Neural cell (in vitro differentiated cells): ENCODE data around the gene SMO. TPM values are rescaled to one million over a fixed set of nuclear protein-coding genes. Genes with fewer than 3 reads are reported as not detected.

Source experiments
- H2AFZ ChIP-seq: fragments of 200-600, 300-800 bp; sonication (generic), shearing (Covaris generic); 2 replicates; pipeline ENCODE4 v1.6.0; 2014; ENCODE audit warnings: low read depth, mild to moderate bottlenecking, antibody characterized with exemption, low read length, moderate library complexity
- H3F3A ChIP-seq: fragments of 200-600 bp; shearing (Covaris generic); 2 replicates; pipeline ENCODE4 v1.6.1; 2016; ENCODE audit warnings: mild to moderate bottlenecking, moderate library complexity, mixed read lengths, antibody characterized with exemption, low read length; ENCODE audit not compliant: insufficient read depth, poor library complexity, severe bottlenecking
- H3K27ac ChIP-seq: fragments of 200-600, 300-800 bp; sonication (generic), shearing (Covaris generic); 2 replicates; pipeline ENCODE4 v1.5.1; 2014; ENCODE audit warnings: mild to moderate bottlenecking, low read length, moderate library complexity
- H3K27me3 ChIP-seq: fragments of 300-800, 200-600 bp; sonication (generic), shearing (Covaris generic); 2 replicates; pipeline ENCODE4 v1.6.0; 2014; ENCODE audit warnings: mild to moderate bottlenecking, low read depth, low read length, moderate library complexity; ENCODE audit not compliant: insufficient read depth
- H3K36me3 ChIP-seq: fragments of 300-800, 200-600 bp; sonication (generic), shearing (Covaris generic); 2 replicates; pipeline ENCODE4 v1.5.1; 2014; ENCODE audit warnings: mild to moderate bottlenecking, antibody characterized with exemption, low read length, moderate library complexity; ENCODE audit not compliant: insufficient read depth
- H3K4me2 ChIP-seq: fragments of 300-800, 200-600 bp; sonication (generic), shearing (Covaris generic); 2 replicates; pipeline ENCODE4 v1.6.0; 2014; ENCODE audit warnings: mild to moderate bottlenecking, low read length
- H3K4me3 ChIP-seq: fragments of 300-800, 200-600 bp; sonication (generic), shearing (Covaris generic); 2 replicates; pipeline ENCODE4 v1.5.1; 2014; ENCODE audit warnings: mild to moderate bottlenecking, low read length, moderate library complexity
- H3K79me2 ChIP-seq: fragments of 200-600 bp; shearing (Covaris generic); replicated peaks from 2 replicates; pipeline ENCODE4 v1.6.0; 2014; ENCODE audit warnings: mild to moderate bottlenecking, low read length, moderate library complexity; ENCODE audit not compliant: insufficient read depth
- H3K9ac ChIP-seq: fragments of 300-800, 200-600 bp; sonication (generic), shearing (Covaris generic); 2 replicates; pipeline ENCODE4 v1.6.1; 2016; ENCODE audit warnings: mild to moderate bottlenecking, low read length, mixed read lengths
- H3K9me2 ChIP-seq: fragments of 200-600 bp; shearing (Covaris generic); 2 replicates; pipeline ENCODE4 v1.6.1; 2016; ENCODE audit warnings: mild to moderate bottlenecking, low read length, mixed read lengths; ENCODE audit not compliant: insufficient read depth
- H3K9me3 ChIP-seq: fragments of 200-600, 300-800 bp; sonication (generic), shearing (Covaris generic); 2 replicates; pipeline ENCODE4 v1.6.1; 2016; ENCODE audit warnings: mild to moderate bottlenecking, mixed run types, low read length, moderate library complexity, mixed read lengths
- H4K20me1 ChIP-seq: fragments of 200-600 bp; shearing (Covaris generic); 2 replicates; pipeline ENCODE4 v1.6.1; 2016; ENCODE audit warnings: mild to moderate bottlenecking, mixed run types; ENCODE audit not compliant: insufficient read depth
- EP300 ChIP-seq: fragments of 450-650 bp; conservative IDR thresholded peaks from 2 replicates; pipeline ENCODE4 v1.6.1; 2014; ENCODE audit warnings: antibody characterized with exemption, mild to moderate bottlenecking, moderate library complexity; ENCODE audit not compliant: poor library complexity, severe bottlenecking
- EZH2 ChIP-seq: fragments of 200-600, 300-800 bp; shearing (Covaris generic), sonication (generic); IDR thresholded peaks from 2 replicates; pipeline ENCODE4 v1.6.1; 2014; ENCODE audit warnings: antibody characterized with exemption, low read length, borderline replicate concordance, mild to moderate bottlenecking; ENCODE audit not compliant: insufficient read depth, poor library complexity, severe bottlenecking
- MXI1 ChIP-seq: fragments of 450-650 bp; conservative IDR thresholded peaks from 2 replicates; pipeline ENCODE4 v1.6.1; 2014; ENCODE audit warnings: antibody characterized with exemption, mild to moderate bottlenecking; ENCODE audit not compliant: poor library complexity, severe bottlenecking
- POLR2AphosphoS5 ChIP-seq: IDR thresholded peaks from 2 replicates; pipeline ENCODE4 v1.6.1; 2012
- RAD21 ChIP-seq: fragments of 450-650 bp; conservative IDR thresholded peaks from 2 replicates; pipeline ENCODE4 v1.6.1; 2014; ENCODE audit warnings: antibody characterized with exemption, mild to moderate bottlenecking, moderate library complexity
- SMC3 ChIP-seq: fragments of 450-650 bp; conservative IDR thresholded peaks from 2 replicates; pipeline ENCODE4 v1.6.1; 2014; ENCODE audit warnings: antibody characterized with exemption, mild to moderate bottlenecking, moderate library complexity; ENCODE audit not compliant: poor library complexity
- TAF1 ChIP-seq: IDR thresholded peaks from 2 replicates; pipeline ENCODE4 v1.6.1; 2012; ENCODE audit warnings: low read depth
- polyA plus RNA-seq: library from polyadenylated mRNA; depleted of rRNA; stranded (reverse); fragments of >200 nt; gene quantifications from 2 replicates; pipeline ENCODE4 v1.2.3, GENCODE V29; 2014
- TF ChIP-seq, protein P1 (sequence below): fragments of 450-650 bp; IDR thresholded peaks from 2 replicates; pipeline ENCODE4 v1.5.1; 2014; ENCODE audit warnings: antibody characterized with exemption, mild to moderate bottlenecking, moderate library complexity; ENCODE audit not compliant: poor library complexity, severe bottlenecking
- TF ChIP-seq, protein P2 (sequence below): IDR thresholded peaks from 2 replicates; pipeline ENCODE4 v1.6.1; 2012; ENCODE audit warnings: borderline replicate concordance

The SMO gene
- polyA plus RNA-seq, 1 donor from 2014 or later: 8.8 TPM

DNA sequence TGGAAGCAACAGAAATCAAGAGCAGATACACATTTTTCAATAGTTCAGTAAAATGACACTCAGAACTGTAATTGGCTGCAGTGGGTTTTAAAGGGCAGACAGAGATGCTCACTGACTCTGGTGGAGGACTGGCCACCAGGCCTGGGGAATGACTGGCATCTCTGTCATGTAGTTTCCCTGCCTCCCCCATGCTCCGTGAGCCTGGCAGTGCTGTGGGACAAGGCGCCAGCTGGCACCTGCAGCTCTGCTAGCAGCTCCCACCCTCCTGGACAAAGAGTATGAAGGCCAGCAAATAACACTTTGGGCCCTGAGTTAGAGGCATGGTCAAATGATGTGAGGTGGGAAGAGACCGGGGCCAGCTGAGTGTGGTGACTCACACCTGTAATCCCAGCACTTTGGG lies 28.9 kb upstream of the SMO start:
- Histone ChIP-seq H3K36me3 (no peaks in the 10 kb centered on the region), H3K4me2 (no peak overlapping the region), H3K9ac (no peak overlapping the region), H3K79me2 (no peaks in the 10 kb centered on the region), H3K4me3 (no peak overlapping the region), H4K20me1 (no peaks in the 10 kb centered on the region), H3K9me2 (no peaks in the 10 kb centered on the region), H3K9me3 (no peaks in the 10 kb centered on the region), H3F3A (no peaks in the 10 kb centered on the region), H2AFZ (no peak overlapping the region), H3K27ac (no peak overlapping the region), H3K27me3 (no peaks in the 10 kb centered on the region)
- no peak for TF ChIP-seq SMC3
- TF ChIP-seq, protein P1, sequence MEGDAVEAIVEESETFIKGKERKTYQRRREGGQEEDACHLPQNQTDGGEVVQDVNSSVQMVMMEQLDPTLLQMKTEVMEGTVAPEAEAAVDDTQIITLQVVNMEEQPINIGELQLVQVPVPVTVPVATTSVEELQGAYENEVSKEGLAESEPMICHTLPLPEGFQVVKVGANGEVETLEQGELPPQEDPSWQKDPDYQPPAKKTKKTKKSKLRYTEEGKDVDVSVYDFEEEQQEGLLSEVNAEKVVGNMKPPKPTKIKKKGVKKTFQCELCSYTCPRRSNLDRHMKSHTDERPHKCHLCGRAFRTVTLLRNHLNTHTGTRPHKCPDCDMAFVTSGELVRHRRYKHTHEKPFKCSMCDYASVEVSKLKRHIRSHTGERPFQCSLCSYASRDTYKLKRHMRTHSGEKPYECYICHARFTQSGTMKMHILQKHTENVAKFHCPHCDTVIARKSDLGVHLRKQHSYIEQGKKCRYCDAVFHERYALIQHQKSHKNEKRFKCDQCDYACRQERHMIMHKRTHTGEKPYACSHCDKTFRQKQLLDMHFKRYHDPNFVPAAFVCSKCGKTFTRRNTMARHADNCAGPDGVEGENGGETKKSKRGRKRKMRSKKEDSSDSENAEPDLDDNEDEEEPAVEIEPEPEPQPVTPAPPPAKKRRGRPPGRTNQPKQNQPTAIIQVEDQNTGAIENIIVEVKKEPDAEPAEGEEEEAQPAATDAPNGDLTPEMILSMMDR: no peak
- TF ChIP-seq, protein P2, sequence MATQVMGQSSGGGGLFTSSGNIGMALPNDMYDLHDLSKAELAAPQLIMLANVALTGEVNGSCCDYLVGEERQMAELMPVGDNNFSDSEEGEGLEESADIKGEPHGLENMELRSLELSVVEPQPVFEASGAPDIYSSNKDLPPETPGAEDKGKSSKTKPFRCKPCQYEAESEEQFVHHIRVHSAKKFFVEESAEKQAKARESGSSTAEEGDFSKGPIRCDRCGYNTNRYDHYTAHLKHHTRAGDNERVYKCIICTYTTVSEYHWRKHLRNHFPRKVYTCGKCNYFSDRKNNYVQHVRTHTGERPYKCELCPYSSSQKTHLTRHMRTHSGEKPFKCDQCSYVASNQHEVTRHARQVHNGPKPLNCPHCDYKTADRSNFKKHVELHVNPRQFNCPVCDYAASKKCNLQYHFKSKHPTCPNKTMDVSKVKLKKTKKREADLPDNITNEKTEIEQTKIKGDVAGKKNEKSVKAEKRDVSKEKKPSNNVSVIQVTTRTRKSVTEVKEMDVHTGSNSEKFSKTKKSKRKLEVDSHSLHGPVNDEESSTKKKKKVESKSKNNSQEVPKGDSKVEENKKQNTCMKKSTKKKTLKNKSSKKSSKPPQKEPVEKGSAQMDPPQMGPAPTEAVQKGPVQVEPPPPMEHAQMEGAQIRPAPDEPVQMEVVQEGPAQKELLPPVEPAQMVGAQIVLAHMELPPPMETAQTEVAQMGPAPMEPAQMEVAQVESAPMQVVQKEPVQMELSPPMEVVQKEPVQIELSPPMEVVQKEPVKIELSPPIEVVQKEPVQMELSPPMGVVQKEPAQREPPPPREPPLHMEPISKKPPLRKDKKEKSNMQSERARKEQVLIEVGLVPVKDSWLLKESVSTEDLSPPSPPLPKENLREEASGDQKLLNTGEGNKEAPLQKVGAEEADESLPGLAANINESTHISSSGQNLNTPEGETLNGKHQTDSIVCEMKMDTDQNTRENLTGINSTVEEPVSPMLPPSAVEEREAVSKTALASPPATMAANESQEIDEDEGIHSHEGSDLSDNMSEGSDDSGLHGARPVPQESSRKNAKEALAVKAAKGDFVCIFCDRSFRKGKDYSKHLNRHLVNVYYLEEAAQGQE: no peak
- TF ChIP-seq TAF1: no peak
- no peak for TF ChIP-seq RAD21
- no peak for TF ChIP-seq EZH2
- no peak for TF ChIP-seq POLR2AphosphoS5
- no peak for TF ChIP-seq MXI1
- TF ChIP-seq EP300: no peak

DNA sequence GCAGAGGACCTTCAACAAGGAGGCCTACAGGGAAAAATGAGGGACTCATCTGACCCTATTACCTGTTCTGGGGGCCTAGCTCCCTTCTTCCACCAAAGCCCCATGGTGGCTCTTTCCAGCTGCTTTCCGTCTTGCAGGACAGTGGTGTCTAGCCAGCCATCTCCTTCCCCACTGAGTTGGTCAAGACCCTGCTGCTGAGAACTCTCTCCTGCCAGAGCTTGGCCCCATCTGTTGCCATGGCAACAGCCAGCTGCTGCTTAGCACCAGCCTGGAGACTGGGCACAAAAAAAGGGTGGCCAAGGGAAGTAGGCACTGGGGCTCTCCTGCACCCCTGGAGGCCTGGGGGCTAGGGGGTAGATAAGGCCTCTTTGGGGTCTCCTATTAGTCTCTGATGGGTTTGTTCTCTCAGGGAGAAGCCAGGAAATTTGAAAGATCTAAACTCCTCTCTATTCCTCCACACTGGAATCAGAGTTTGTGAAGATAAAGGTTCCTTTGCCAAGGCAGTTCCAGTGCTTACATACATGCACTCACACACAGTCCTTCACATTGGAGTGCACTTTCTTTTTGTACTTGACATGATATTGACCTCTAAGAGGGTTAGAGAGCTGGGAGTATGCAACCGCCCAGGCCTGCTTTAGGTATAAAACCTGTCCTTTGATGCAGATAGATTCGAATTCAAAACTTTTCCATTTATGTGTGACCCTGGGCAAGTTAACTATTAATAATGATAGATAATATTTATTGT lies 28.1 kb upstream of the SMO start:
- Histone ChIP-seq H3K79me2 (no peaks in the 10 kb centered on the region), H2AFZ (no peak overlapping the region), H3K36me3 (no peaks in the 10 kb centered on the region), H3K27me3 (no peaks in the 10 kb centered on the region), H3K4me2 (no peak overlapping the region), H3K9me3 (no peaks in the 10 kb centered on the region), H3F3A (no peaks in the 10 kb centered on the region), H3K4me3 (no peak overlapping the region), H3K27ac (no peak overlapping the region), H4K20me1 (no peaks in the 10 kb centered on the region), H3K9ac (no peak overlapping the region), H3K9me2 (no peaks in the 10 kb centered on the region)
- TF ChIP-seq EZH2: no peak
- TF ChIP-seq, protein P2: no peak
- TF ChIP-seq MXI1: no peak
- no peak for TF ChIP-seq POLR2AphosphoS5
- TF ChIP-seq SMC3: no peak
- no peak for TF ChIP-seq RAD21
- no peak for TF ChIP-seq EP300
- TF ChIP-seq, protein P1: no peak
